Ectodermal cell (in vitro differentiated cells): ENCODE data around the gene NAA20.
"Not testable (repeated sequence)": the region's sequence is repeated elsewhere in the genome, so short reads cannot be mapped to it uniquely, and the experiment has no call there.

Source experiments
- H3K27ac ChIP-seq: 2 replicates; pipeline ENCODE4 v1.7.0; 2013; ENCODE audit warnings: mild to moderate bottlenecking, low read depth, low read length; ENCODE audit not compliant: insufficient read depth, poor library complexity, severe bottlenecking
- H3K27me3 ChIP-seq: 2 replicates; pipeline ENCODE4 v1.7.0; 2013; ENCODE audit warnings: mild to moderate bottlenecking, low read length; ENCODE audit not compliant: insufficient read depth, control insufficient read depth, poor library complexity, severe bottlenecking
- H3K36me3 ChIP-seq: one replicate; pipeline ENCODE4 v1.7.0; 2013; ENCODE audit warnings: low read length; ENCODE audit not compliant: control insufficient read depth, insufficient read depth
- H3K4me1 ChIP-seq: one replicate; pipeline ENCODE4 v1.7.0; 2013; ENCODE audit warnings: low read length; ENCODE audit not compliant: control insufficient read depth, insufficient read depth
- H3K4me3 ChIP-seq: 2 replicates; pipeline ENCODE4 v1.7.0; 2013; ENCODE audit warnings: low read depth, low read length, control low read depth; ENCODE audit not compliant: insufficient read depth
- H3K9me3 ChIP-seq: 2 replicates; pipeline ENCODE4 v1.7.0; 2013; ENCODE audit warnings: mild to moderate bottlenecking, low read length, moderate library complexity; ENCODE audit not compliant: control insufficient read depth
- WGBS, 2 experiments: methylation state at CpG; one replicate each; pipeline ENCODE4 v1.1.7; 2013; ENCODE audit warnings: missing lambda C conversion rate in 2 of 2; 5-methylcytosine and 5-hydroxymethylcytosine counted together

Gene NAA20

DNA sequence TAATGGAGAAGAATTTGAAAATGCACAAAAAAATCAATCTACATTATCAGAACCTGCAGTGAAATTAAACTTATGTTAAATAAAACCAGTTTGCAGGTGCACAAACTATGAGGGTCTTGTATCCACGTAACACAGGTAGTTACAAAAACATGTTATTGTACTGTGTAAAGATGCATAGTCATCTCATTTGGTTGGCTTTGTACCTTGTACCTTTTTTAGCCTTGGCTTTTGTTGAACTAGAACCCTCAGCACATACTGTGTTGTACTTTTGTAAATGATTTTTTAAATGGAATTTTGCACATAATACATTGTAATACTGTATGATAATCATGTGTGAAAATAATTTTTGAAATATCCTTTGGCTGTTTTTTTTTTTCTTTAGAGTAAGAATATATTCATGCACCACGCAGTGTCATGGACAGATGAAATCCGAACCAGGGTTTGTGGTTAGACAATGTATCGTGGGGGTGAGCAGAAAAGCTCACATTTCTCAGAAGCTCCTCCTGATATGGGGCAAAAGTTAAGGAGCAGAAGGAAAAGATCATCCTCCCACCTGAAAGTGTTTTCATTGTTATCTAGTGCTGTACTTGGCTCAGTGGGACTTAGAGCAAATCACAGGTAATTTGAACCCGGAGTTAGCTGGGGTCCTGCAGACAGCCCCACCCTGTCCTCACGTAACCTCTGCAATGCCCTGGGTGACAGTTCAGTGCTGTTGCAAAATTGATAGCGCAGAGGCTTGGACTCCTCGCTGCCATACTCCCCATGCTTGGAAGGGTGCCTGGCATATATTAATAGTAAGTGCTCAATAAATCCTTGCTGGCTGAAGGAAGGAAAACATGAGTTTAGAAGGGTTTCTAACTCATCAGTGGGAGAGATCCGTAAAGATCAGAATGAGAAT, 14.8 kb upstream of the NAA20 start:
- peaks cover 6% of the 10 kb centered on the region for H3K36me3 ChIP-seq
- 94 to 96% methylated on average over 9 of the region's 9 CpGs for whole genome bisulfite sequencing, 2 experiments

DNA sequence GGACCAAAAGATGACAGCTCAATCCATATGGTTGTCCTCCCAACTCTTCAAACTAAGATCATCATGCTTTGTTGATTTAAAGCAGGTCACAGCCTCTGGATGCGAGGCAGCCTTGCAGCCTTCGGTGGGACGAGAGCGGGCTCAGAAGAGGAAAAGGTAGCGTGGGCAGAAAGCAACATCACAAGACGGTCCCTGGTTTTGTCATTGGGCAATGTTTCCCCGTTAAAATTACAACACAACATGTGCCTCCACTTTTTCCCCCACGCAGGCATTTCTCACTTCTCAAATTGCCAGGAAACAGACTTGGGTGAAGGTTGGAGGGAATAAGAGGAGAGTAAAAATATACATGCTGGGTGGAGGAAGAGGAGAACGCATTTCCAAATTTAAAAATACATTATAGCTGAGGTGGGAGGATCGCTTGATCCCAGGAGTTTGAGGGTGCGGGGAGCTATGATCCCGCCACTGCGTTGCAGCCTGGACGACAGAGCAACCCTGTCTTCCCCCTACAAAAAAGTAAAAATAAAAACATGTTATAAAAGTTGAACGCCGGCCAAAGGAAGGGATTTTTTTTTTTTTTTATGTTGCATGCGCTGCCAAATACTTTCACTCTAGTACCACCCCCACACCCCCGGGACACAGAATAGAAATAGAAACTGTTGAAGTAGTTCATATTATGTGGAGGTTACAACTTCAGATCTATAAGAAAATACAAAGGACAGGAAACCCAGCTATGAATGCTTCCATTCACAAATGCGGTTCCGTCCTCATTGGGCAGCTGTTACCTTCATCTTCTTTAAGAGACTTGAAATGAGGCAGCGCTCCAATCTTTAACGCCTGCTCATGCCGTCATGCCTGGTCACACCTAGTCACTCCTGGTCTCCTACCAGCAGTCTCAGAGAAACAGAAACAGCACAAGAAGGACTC, 13.9 kb upstream of the NAA20 start:
- Histone ChIP-seq H3K4me3 (no peak overlapping the region), H3K36me3 (peaks cover 6% of the 10 kb centered on the region), H3K27ac (no peak overlapping the region), H3K4me1 (peaks cover 7% of the 10 kb centered on the region), H3K27me3 (no peaks in the 10 kb centered on the region), H3K9me3 (no peaks in the 10 kb centered on the region)
- 93 to 94% methylated on average over 16 to 18 of the region's 23 CpGs for WGBS, 2 experiments

More for the DNA sequence above, 14.8 kb upstream of the NAA20 start:
- no peaks in the 10 kb centered on the region for H3K9me3 ChIP-seq
- peaks cover 7% of the 10 kb centered on the region for H3K4me1 ChIP-seq
- H3K4me3 ChIP-seq, result no peak overlapping the region
- no peaks in the 10 kb centered on the region for H3K27me3 ChIP-seq
- no peak overlapping the region for H3K27ac ChIP-seq

DNA sequence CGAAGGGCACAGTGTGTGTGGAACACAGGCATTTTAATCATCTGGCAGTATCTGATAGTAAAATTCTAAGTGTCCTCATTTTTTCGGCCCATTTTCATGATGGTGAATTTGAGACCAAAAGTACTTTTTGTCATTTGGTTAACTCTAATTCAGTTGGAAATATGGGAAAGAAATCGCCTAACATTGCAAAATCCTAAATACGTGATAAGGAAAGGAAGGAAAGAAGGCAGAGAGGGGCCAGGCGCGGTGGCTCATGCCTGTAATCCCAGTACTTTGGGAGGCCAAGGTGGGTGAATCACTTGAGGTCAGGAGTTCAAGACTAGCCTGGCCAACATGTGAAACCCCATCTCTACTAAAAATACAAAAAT, 13.2 kb upstream of the NAA20 start:
- not testable (repeated sequence) for H3K9me3 ChIP-seq, H3K4me3 ChIP-seq, H3K27ac ChIP-seq, H3K4me1 ChIP-seq, H3K36me3 ChIP-seq, H3K27me3 ChIP-seq
- WGBS, 2 experiments, result 95 to 97% methylated on average over 6 of the region's 6 CpGs

- no peak overlapping the region for H3K4me3 ChIP-seq
- H3K9me3 ChIP-seq, result no peaks in the 10 kb centered on the region
- H3K36me3 ChIP-seq, result peaks cover 6% of the 10 kb centered on the region
- H3K27me3 ChIP-seq, result no peaks in the 10 kb centered on the region
- whole genome bisulfite sequencing, 2 experiments, result 71 to 76% methylated on average over 7 of the region's 7 CpGs
- peaks cover 7% of the 10 kb centered on the region for H3K4me1 ChIP-seq
- no peak overlapping the region for H3K27ac ChIP-seq
These were observed 11.8 kb upstream of the NAA20 start for GRCh38 chr20:20005342-20005741.

- Histone ChIP-seq H3K9me3 (no peaks in the 10 kb centered on the region), H3K27ac (no peak overlapping the region), H3K4me1 (peaks cover 6% of the 10 kb centered on the region), H3K27me3 (no peaks in the 10 kb centered on the region), H3K36me3 (no peaks in the 10 kb centered on the region), H3K4me3 (no peak overlapping the region)
- WGBS, 2 experiments, result 56 to 59% methylated on average over 14 of the region's 14 CpGs
These were observed 7.3 kb upstream of the NAA20 start for GRCh38 chr20:20009784-20010253.

GRCh38 chr20:20010639-20011500, 6.3 kb upstream of the NAA20 start:
- no peak overlapping the region for H3K27ac ChIP-seq
- H3K4me1 ChIP-seq, result no peaks in the 10 kb centered on the region
- H3K36me3 ChIP-seq, result no peaks in the 10 kb centered on the region
- H3K4me3 ChIP-seq, result no peak overlapping the region
- WGBS, 2 experiments, result 89 to 95% methylated on average over 4 of the region's 4 CpGs
- H3K9me3 ChIP-seq, result no peaks in the 10 kb centered on the region
- no peaks in the 10 kb centered on the region for H3K27me3 ChIP-seq

DNA sequence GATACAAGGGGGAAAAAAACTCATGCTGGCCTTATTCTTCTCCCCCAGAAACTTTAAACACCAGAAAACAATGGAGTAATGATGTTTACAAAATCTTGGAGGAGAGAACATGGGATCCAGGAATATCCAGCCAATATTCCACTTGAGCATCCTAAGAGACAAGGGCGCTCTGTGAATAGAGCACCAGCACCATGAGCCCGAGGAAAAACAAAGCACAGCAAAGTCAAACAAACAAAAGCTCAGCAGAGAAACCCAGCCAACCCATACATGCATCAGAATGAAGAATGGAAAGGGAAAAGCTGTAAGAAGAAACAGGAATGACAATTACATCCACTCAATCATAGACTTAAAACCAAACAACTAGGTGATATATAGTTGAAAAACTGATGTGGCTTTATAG, 4.6 kb upstream of the NAA20 start:
- 25 to 35% methylated on average over 2 of the region's 2 CpGs for WGBS, 2 experiments
- Histone ChIP-seq H3K4me3 (no peak overlapping the region), H3K9me3 (no peaks in the 10 kb centered on the region), H3K27me3 (no peaks in the 10 kb centered on the region), H3K4me1 (no peaks in the 10 kb centered on the region), H3K36me3 (no peaks in the 10 kb centered on the region), H3K27ac (no peak overlapping the region)

DNA sequence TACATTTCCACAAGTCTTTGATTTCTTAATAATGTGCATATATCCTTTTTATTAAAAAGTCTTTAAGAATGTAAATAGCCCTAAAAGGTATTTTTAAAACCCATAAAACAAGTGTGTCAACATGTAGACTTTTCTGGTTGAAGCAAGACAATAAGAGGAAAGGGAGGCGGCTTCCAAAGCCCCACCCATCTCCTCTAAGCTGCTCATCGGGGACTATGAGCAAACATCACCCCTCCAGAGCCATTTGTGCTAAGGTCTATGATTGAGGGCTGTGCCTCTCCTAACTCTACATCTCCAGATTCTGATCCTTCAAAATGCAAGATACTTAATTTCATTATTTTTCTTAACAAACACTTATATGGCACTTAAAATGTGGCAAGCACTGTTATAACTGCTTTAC, 2.5 kb upstream of the NAA20 start:
- 67 to 70% methylated on average over 2 of the region's 2 CpGs for WGBS, 2 experiments
- Histone ChIP-seq H3K4me3 (no peak overlapping the region), H3K9me3 (no peaks in the 10 kb centered on the region), H3K36me3 (no peaks in the 10 kb centered on the region), H3K4me1 (peaks cover 5% of the 10 kb centered on the region), H3K27me3 (no peaks in the 10 kb centered on the region), H3K27ac (no peak overlapping the region)

- Histone ChIP-seq H3K9me3 (no peaks in the 10 kb centered on the region), H3K4me1 (peaks cover 5% of the 10 kb centered on the region), H3K4me3 (peak overlapping the region; percentile 93), H3K36me3 (no peaks in the 10 kb centered on the region), H3K27ac (no peak overlapping the region), H3K27me3 (no peaks in the 10 kb centered on the region)
- 8 to 9% methylated on average over 16 to 17 of the region's 17 CpGs for WGBS, 2 experiments
These were observed 653 bp downstream of the NAA20 start for GRCh38 chr20:20017844-20018185.
